GM12875 (cell line): ENCODE data around the gene ZNF804B.

Experiments used
- H3K4me3 ChIP-seq: one replicate; pipeline ENCODE4 v1.5.1; 2011; ENCODE audit warnings: low read depth, low read length, control low read depth
- CTCF ChIP-seq: IDR thresholded peaks from 2 replicates; pipeline ENCODE4 v1.5.1; 2011; ENCODE audit warnings: low read depth, mild to moderate bottlenecking, control low read depth, inconsistent platforms, low read length, moderate library complexity, borderline replicate concordance; ENCODE audit not compliant: insufficient read depth

ZNF804B gene

GRCh38 chr7:88789480-88790064, 30.1 kb downstream of the ZNF804B start:
- no peak for TF ChIP-seq CTCF
- H3K4me3 ChIP-seq = no peak overlapping the region

- no peak overlapping the region for H3K4me3 ChIP-seq
- no peak for TF ChIP-seq CTCF
Observed at GRCh38 chr7:88791891-88792290, 32.4 kb downstream of the ZNF804B start.

GRCh38 chr7:88792361-88792760, 32.9 kb downstream of the ZNF804B start:
- no peak overlapping the region for H3K4me3 ChIP-seq
- TF ChIP-seq CTCF = no peak

- H3K4me3 ChIP-seq = no peak within 1 kb of the TSS
- TF ChIP-seq CTCF = no peak
Observed at GRCh38 chr7:88795553-88795952, 36.1 kb downstream of the ZNF804B start, which contains the start of gene TEX47. Gene TEX47, minus strand, starts transcription at chr7:88795737. Its CDS starts 795 bp downstream, at chr7:88794942.

GRCh38 chr7:88801046-88801445, 41.5 kb downstream of the ZNF804B start:
- H3K4me3 ChIP-seq = no peak overlapping the region
- TF ChIP-seq CTCF = no peak

- no peak for TF ChIP-seq CTCF
- no peak overlapping the region for H3K4me3 ChIP-seq
Observed at GRCh38 chr7:88806280-88807037, 47.0 kb downstream of the ZNF804B start.

- H3K4me3 ChIP-seq = no peak overlapping the region
- no peak for TF ChIP-seq CTCF
Observed at GRCh38 chr7:88818552-88818951, 59.1 kb downstream of the ZNF804B start.
